GM12878 (cell line): ENCODE data around the gene MATN4. TPM values are rescaled to one million over a fixed set of nuclear protein-coding genes. Genes with fewer than 3 reads are reported as not detected.

ENCODE experiments used
- ATAC-seq: fragments of 200-7000 bp; cut with Tn5 transposase; 3 replicates; pipeline ENCODE4 v1.9.1; 2020; ENCODE audit warnings: mild to moderate bottlenecking, moderate library complexity
- BruUV-seq: library from RNA; stranded (reverse); fragments of 400-500 nt; replicated peaks from 2 replicates; lab custom pipeline; 2021; lab: Mats Ljungman, UMichigan
- CTCF ChIA-PET: fragments of 300-600 bp; sonication (Branson Sonifier 250); formaldehyde crosslinking; extraction: SDS; loops from one replicate; lab custom pipeline; 2021; ENCODE audit warnings: inconsistent platforms; lab: Yijun Ruan, JAX
- POLR2A ChIA-PET: fragments of 350-600 bp; formaldehyde crosslinking; extraction: SDS; loops from one replicate; lab custom pipeline; 2021; ENCODE audit warnings: inconsistent platforms; lab: Charles Lee
- RAD21 ChIA-PET: fragments of 300-600 bp; sonication (Branson Sonifier 250); formaldehyde crosslinking; loops from one replicate; lab custom pipeline; 2023; ENCODE audit warnings: antibody characterized with exemption; ENCODE audit not compliant: unreplicated experiment; lab: Charles Lee
- SMC1A ChIA-PET: fragments of 300-600 bp; sonication (Branson Sonifier 250); formaldehyde crosslinking; loops from one replicate; lab custom pipeline; 2023; ENCODE audit not compliant: unreplicated experiment, uncharacterized antibody; lab: Charles Lee
- DNase-seq: peaks from one replicate; pipeline ENCODE4 v3.0.0-alpha.2; 2011; ENCODE audit warnings: low read depth, low spot score
- FAIRE-seq: peaks from 3 replicates; lab custom pipeline; 2011; peaks lifted over from hg19 to GRCh38; lab: Jason Lieb, UNC
- H2AFZ ChIP-seq: 2 replicates; pipeline ENCODE4 v1.6.0; 2011; ENCODE audit warnings: low read depth, low read length, control low read depth; ENCODE audit not compliant: control insufficient read depth
- H3K27ac ChIP-seq: 2 replicates; pipeline ENCODE4 v1.5.1; 2011; ENCODE audit warnings: control low read depth; ENCODE audit not compliant: control insufficient read depth, insufficient read depth
- H3K27me3 ChIP-seq, 2 experiments: replicated peaks in 1 of 2; 2 replicates each; pipeline versions ENCODE4 v1.6.0 to v1.6.1; 2011; ENCODE audit warnings: low read length in 1 of 2; ENCODE audit not compliant: control insufficient read depth in 2 of 2, insufficient read depth in 2 of 2
- H3K36me3 ChIP-seq, 2 experiments: 2 replicates each; pipeline ENCODE4 v1.5.1; 2011; ENCODE audit warnings: low read length in 1 of 2; ENCODE audit not compliant: control insufficient read depth in 2 of 2, insufficient read depth in 2 of 2
- H3K4me1 ChIP-seq: 2 replicates; pipeline ENCODE4 v1.6.1; 2011; ENCODE audit warnings: mild to moderate bottlenecking, low read length, moderate library complexity, mixed read lengths; ENCODE audit not compliant: control insufficient read depth, insufficient read depth
- H3K4me2 ChIP-seq: 2 replicates; pipeline ENCODE4 v1.6.0; 2011; ENCODE audit warnings: control low read depth; ENCODE audit not compliant: control insufficient read depth, insufficient read depth
- H3K4me3 ChIP-seq: fragments of 200-600 bp; sonication (generic); 2 replicates; pipeline ENCODE4 v1.5.1; 2016
- H3K79me2 ChIP-seq: 2 replicates; pipeline ENCODE4 v1.6.0; 2011; ENCODE audit warnings: low read length; ENCODE audit not compliant: control insufficient read depth, insufficient read depth
- H3K9ac ChIP-seq: 2 replicates; pipeline ENCODE4 v1.8.0; 2011; ENCODE audit warnings: low read length, control low read depth, mixed read lengths; ENCODE audit not compliant: control insufficient read depth, insufficient read depth
- H3K9me3 ChIP-seq: replicated peaks from 3 replicates; pipeline ENCODE4 v1.5.1; 2011; ENCODE audit warnings: mild to moderate bottlenecking, low read length; ENCODE audit not compliant: control insufficient read depth, insufficient read depth
- H4K20me1 ChIP-seq: 2 replicates; pipeline ENCODE4 v1.6.0; 2011; ENCODE audit not compliant: control insufficient read depth, insufficient read depth
- ATF3 ChIP-seq: IDR thresholded peaks from 2 replicates; pipeline ENCODE4 v1.6.1; 2011; ENCODE audit warnings: low read depth, mild to moderate bottlenecking, low read length, moderate library complexity, borderline replicate concordance; ENCODE audit errors: extremely low read depth
- FOXK2 ChIP-seq: fragments of 450-650 bp; IDR thresholded peaks from 2 replicates; pipeline ENCODE4 v1.6.1; 2017; ENCODE audit warnings: mild to moderate bottlenecking, moderate library complexity
- KDM1A ChIP-seq: fragments of 200-600 bp; sonication (generic); IDR thresholded peaks from 2 replicates; pipeline ENCODE4 v1.6.1; 2016; ENCODE audit warnings: borderline replicate concordance
- MYB ChIP-seq: fragments of 150-350 bp; IDR thresholded peaks from 2 replicates; pipeline ENCODE4 v1.6.1; 2014; ENCODE audit warnings: mild to moderate bottlenecking, low read depth, low read length, borderline replicate concordance
- NFYB ChIP-seq: IDR thresholded peaks from 2 replicates; pipeline ENCODE4 v1.6.1; 2011; ENCODE audit warnings: low read depth, mild to moderate bottlenecking, low read length, improper control_type of control experiment, moderate library complexity; ENCODE audit not compliant: insufficient read depth
- NKRF ChIP-seq: fragments of 450-650 bp; conservative IDR thresholded peaks from 2 replicates; pipeline ENCODE4 v1.6.1; 2017; ENCODE audit warnings: mild to moderate bottlenecking, moderate library complexity
- SREBF1 ChIP-seq: IDR thresholded peaks from 2 replicates; pipeline ENCODE4 v1.6.1; 2012; ENCODE audit warnings: mild to moderate bottlenecking, low read length
- SREBF2 ChIP-seq: IDR thresholded peaks from 2 replicates; pipeline ENCODE4 v1.6.1; 2012; ENCODE audit warnings: mild to moderate bottlenecking, low read length
- ZNF384 ChIP-seq: IDR thresholded peaks from 2 replicates; pipeline ENCODE4 v1.6.1; 2012; ENCODE audit warnings: low read depth, mild to moderate bottlenecking, low read length, improper control_type of control experiment, borderline replicate concordance
- WGBS: methylation state at CpG from one replicate; pipeline ENCODE4 v1.1.6; 2016; ENCODE audit warnings: low lambda C conversion rate; ENCODE audit not compliant: insufficient replicate concordance, insufficient coverage; ENCODE audit errors: missing lambda C conversion rate; 5-methylcytosine and 5-hydroxymethylcytosine counted together
- in situ Hi-C: fragments of 300-500 bp; cut with MboI; formaldehyde crosslinking; loops from 9 replicates; pipeline ENCODE4 v1.14.3; 2018; ENCODE audit warnings: mixed read lengths
- intact Hi-C: fragments of 100-400 bp; cut with micrococcal nuclease; formaldehyde crosslinking; loops from one replicate; pipeline ENCODE4 v1.14.2; 2022; ENCODE audit not compliant: unreplicated experiment
- polyA plus RNA-seq, 11 experiments: library from polyadenylated mRNA; depleted of rRNA in 4 of 11; unstranded in 6 of 11; stranded (reverse) in 5 of 11; fragments of >200 nt; fragmentation: Nextera tagmentation in 4 of 11; fragmentation: Illumina TruSeq in 1 of 11; extraction: Ambion mirVana in 4 of 11; extraction: Trizol in 1 of 11; gene quantifications; 1 replicate in 1 of 11; 2 replicates in 10 of 11; pipeline versions ENCODE4 v1.2.1 to v1.2.3, GENCODE V29; 2011 to 2016; ENCODE audit warnings: inconsistent platforms in 2 of 11, missing spikeins in 2 of 11, low read depth in 1 of 11
- total RNA-seq, 4 experiments: library from RNA; depleted of rRNA in 3 of 4; stranded (reverse); fragments of >200 nt in 3 of 4; fragmentation: Illumina TruSeq in 1 of 4; extraction: Trizol in 1 of 4; gene quantifications; 2 replicates each; pipeline versions ENCODE4 v1.2.1 to v1.2.3, GENCODE V29; 2013 to 2021

Gene MATN4
- total and polyA plus RNA-seq, 10 of the 15 experiments (the other 5 are each of a cell fraction or from before 2014, with no cell fraction given): 0.10 to 0.15 TPM; not detected in 8

DNA sequence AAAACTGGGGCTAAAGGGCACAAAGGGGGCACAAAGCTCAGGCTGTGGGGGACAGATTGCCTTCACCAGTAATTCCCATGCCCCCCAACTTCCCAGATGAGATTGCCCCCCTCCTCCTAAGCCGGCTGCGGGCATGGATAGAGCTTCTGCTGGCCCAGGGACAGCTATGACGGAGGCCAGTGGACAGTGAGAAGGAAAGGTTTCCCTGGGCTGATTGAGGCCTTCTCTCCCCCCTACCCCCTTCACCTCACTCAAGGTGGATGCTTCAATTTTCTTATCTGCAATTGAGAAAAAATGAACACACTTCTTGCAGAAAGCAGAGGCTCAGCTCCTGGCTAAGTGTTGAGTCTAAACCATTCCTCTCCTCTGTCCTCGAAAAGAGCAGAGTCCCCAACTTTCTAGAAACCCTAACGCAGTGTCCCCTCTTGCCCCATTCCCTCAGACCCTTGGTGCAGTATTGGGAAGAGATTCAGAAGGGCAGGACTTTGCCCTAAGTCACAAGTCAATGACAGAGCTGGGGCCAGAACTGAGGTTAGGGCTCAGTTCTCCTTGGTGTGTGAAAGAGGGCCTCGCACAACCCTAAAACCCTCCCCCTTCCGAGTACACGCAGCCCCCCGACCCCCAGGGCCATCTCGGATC lies 39.3 kb upstream of the MATN4 start:
- ChIA-PET RAD21 (interaction anchor here (0.7 to 1.7 kb wide), 4 partner anchors 12 to 22 kb away, joined by 3 to 5 read pairs (median 4); partner anchors contain the start of gene SYS1), POLR2A (interaction anchor here (1.3 to 1.7 kb wide), 3 partner anchors 11 to 21 kb away, joined by 4 to 8 read pairs (median 7); no protein-coding TSS in a partner anchor), CTCF (interaction anchor here (0.6 to 3.8 kb wide), 10 partner anchors 12 to 622 kb away, joined by 3 to 13 read pairs (median 3); no protein-coding TSS in a partner anchor), SMC1A (interaction anchor here (0.8 to 1.8 kb wide), 7 partner anchors 8 to 88 kb away, joined by 3 to 9 read pairs (median 4); partner anchors contain the start of gene SYS1)
- 45% methylated on average over 9 of the region's 10 CpGs for WGBS
- 0 out of 4 replicates have a peak, but pooled peaks cover 0 to 6% of the 10 kb centered on the region in 2 experiments for H3K27me3 ChIP-seq
- peak overlapping the region; percentile 49; the same call in 1 of the 2 replicates for H3K4me3 ChIP-seq
- H3K9ac ChIP-seq: no peak overlapping the region
- peak overlapping the region; percentile 81; the same call in 1 of the 2 replicates for H3K4me2 ChIP-seq
- no peaks in the 10 kb centered on the region for H3K9me3 ChIP-seq
- in situ Hi-C loops: no loop called here
- no peaks in the 10 kb centered on the region for H3K79me2 ChIP-seq
- peak; percentile 53 for ATAC-seq
- H3K27ac ChIP-seq: no peak overlapping the region
- H3K4me1 ChIP-seq: peaks cover 6% of the 10 kb centered on the region
- no peak overlapping the region for H2AFZ ChIP-seq
- DNase-seq: no peak
- H3K36me3 ChIP-seq: no peaks in the 10 kb centered on the region
- FAIRE-seq: no peak
- TSS peak; percentile 72 for BruUV-seq
- intact Hi-C loops: no loop called here
- H4K20me1 ChIP-seq: peaks cover 2% of the 10 kb centered on the region; the same call in 1 of the 2 replicates
- no peak for TF ChIP-seq FOXK2
- no peak for TF ChIP-seq SREBF2
- TF ChIP-seq ATF3: no peak
- no peak for TF ChIP-seq MYB
- TF ChIP-seq SREBF1: no peak
- no peak for TF ChIP-seq NFYB
- no peak for TF ChIP-seq ZNF384
- no peak for TF ChIP-seq NKRF
- TF ChIP-seq KDM1A: no peak
